Skeletal muscle satellite cell (primary cell): ENCODE measurements around the gene CYP27B1.
"Not testable (repeated sequence)": the region's sequence is repeated elsewhere in the genome, so short reads cannot be mapped to it uniquely, and the experiment has no call there.

Experiments
- H3K27me3 ChIP-seq: 2 replicates; pipeline ENCODE4 v1.7.0; 2013; ENCODE audit warnings: low read length; ENCODE audit not compliant: control insufficient read depth, insufficient read depth
- H3K36me3 ChIP-seq: 2 replicates; pipeline ENCODE4 v1.7.0; 2013; ENCODE audit warnings: mild to moderate bottlenecking, control low read depth, low read length; ENCODE audit not compliant: insufficient read depth
- H3K4me1 ChIP-seq: 2 replicates; pipeline ENCODE4 v1.7.0; 2013; ENCODE audit warnings: low read length; ENCODE audit not compliant: control insufficient read depth, insufficient read depth
- H3K4me2 ChIP-seq: 2 replicates; pipeline ENCODE4 v1.7.0; 2013; ENCODE audit warnings: mild to moderate bottlenecking, low read length
- H3K4me3 ChIP-seq: 2 replicates; pipeline ENCODE4 v1.7.0; 2013; ENCODE audit warnings: low read length
- H3K9ac ChIP-seq: 2 replicates; pipeline ENCODE4 v1.7.0; 2013; ENCODE audit warnings: mild to moderate bottlenecking, low read depth, low read length, moderate library complexity
- H3K9me3 ChIP-seq: replicated peaks from 2 replicates; pipeline ENCODE4 v1.7.0; 2013; ENCODE audit warnings: mild to moderate bottlenecking, control low read depth, low read length

CYP27B1 gene

DNA sequence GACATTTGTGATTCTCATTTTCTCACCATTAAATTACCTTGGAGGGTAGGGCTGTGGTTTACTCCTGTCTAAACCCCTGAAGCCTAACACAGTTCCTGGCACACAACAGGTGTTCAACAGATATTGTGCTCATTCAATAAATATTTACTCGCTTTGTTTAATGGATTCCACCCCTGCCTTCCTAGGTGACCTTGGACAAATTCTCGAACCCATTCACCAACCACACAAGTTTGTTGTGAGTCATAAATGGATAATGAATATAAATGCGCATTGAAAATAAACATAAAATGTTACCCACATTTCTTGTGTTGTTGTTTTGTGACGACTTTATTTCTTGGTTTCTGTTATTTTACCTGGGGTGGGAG is 15.3 kb upstream of the CYP27B1 start:
- Histone ChIP-seq H3K4me2 (peak overlapping the region; percentile 20), H3K4me3 (no peak overlapping the region), H3K36me3 (peaks cover 29% of the 10 kb centered on the region), H3K9ac (no peak overlapping the region), H3K4me1 (peaks cover 3% of the 10 kb centered on the region), H3K27me3 (no peaks in the 10 kb centered on the region), H3K9me3 (no peaks in the 10 kb centered on the region)

DNA sequence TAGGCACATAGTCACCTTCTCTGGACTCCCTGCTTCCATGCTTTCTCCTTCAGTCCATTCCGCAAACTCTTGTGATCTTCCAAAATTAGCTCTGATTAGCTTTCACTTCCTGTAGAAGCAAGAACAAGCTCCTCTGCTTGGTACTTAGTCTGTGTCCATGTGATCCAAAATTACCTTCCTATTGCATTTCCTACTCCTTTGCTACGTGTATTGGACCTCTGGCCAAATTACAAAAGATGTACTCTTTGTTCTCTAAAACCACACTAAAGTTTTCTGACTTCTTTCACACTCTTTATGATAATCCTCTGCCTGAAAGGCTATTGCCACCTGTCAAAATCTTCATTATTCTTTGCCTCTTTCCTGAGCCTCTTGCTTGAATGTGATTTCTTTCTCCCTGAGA is 14.9 kb upstream of the CYP27B1 start:
- no peak overlapping the region for H3K4me3 ChIP-seq
- H3K36me3 ChIP-seq: peaks cover 25% of the 10 kb centered on the region
- no peak overlapping the region for H3K9ac ChIP-seq
- H3K4me1 ChIP-seq: peaks cover 3% of the 10 kb centered on the region
- no peaks in the 10 kb centered on the region for H3K9me3 ChIP-seq
- no peak overlapping the region for H3K4me2 ChIP-seq
- H3K27me3 ChIP-seq: no peaks in the 10 kb centered on the region

DNA sequence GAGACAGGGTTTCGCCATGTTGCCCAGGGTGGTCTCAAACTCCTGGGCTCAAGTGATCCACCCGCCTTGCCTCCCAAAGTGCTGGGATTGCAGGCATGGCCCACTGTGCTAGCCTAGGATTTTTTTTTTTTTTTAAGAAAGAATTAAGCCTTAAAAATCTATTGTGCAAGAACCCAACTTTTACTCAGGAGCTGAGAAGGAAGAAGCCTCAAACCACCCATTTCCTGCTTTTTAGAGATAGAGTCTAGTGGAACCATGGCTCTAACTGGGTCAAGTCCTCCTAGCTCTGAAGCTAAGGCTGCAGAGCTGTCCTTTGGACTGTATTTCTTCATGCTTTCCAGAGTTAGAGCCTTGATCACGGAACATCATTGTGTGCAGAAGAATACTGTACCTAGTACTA is 14.4 kb upstream of the CYP27B1 start:
- Histone ChIP-seq H3K9me3 (no peaks in the 10 kb centered on the region), H3K4me3 (no peak overlapping the region), H3K36me3 (peaks cover 19% of the 10 kb centered on the region), H3K4me2 (no peak overlapping the region), H3K27me3 (no peaks in the 10 kb centered on the region), H3K4me1 (peaks cover 3% of the 10 kb centered on the region), H3K9ac (no peak overlapping the region)

DNA sequence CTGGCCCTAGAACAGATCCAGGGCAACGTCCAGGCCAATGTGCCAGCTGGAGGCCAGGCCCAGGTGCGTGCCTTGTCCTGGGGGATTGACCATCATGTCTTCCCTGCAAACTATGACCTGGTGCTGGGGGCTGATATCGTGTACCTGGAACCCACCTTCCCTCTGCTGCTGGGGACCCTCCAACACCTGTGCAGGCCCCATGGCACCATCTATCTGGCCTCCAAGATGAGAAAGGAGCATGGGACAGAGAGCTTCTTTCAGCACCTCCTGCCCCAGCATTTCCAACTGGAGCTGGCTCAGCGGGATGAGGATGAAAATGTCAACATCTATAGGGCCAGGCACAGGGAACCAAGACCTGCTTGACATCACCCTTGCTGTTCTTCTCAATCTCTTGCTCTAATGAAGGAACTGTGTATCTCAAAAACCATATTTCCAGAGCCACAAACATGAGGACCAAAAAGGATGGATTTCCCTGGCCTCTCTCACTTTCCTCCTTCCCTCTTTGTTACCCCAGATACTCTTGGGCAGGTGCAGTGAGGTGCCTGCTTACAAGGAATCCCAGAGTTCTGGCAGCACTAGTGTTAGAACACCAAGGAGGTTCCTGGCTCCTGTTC is 13.5 kb upstream of the CYP27B1 start:
- no peak overlapping the region for H3K9ac ChIP-seq
- no peaks in the 10 kb centered on the region for H3K9me3 ChIP-seq
- peaks cover 3% of the 10 kb centered on the region for H3K4me1 ChIP-seq
- H3K36me3 ChIP-seq: peaks cover 11% of the 10 kb centered on the region
- H3K27me3 ChIP-seq: no peaks in the 10 kb centered on the region
- no peak overlapping the region for H3K4me3 ChIP-seq
- no peak overlapping the region for H3K4me2 ChIP-seq

DNA sequence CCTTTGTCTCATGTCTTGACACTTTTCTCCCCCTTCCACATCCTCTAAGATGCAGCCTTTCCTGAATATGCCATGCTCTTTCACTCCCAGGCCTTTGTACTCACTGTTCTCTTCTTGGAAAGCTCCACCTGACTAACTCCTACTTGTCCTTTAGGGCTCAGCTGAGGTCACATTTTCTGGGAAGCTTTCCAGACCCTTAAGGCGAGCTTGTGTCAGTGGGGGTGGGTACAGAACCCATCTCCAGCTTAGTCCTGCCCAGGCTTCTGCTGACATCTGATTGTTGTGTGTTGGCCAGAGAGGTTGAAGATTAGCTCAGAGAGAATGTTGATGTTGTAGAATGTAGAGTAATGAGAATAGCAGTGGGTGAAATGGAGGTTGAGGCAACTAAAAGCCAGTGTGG is 12.9 kb upstream of the CYP27B1 start:
- Histone ChIP-seq H3K4me3 (no peak overlapping the region), H3K27me3 (no peaks in the 10 kb centered on the region), H3K36me3 (peaks cover 10% of the 10 kb centered on the region), H3K4me1 (peaks cover 3% of the 10 kb centered on the region), H3K4me2 (no peak overlapping the region), H3K9ac (no peak overlapping the region), H3K9me3 (no peaks in the 10 kb centered on the region)

DNA sequence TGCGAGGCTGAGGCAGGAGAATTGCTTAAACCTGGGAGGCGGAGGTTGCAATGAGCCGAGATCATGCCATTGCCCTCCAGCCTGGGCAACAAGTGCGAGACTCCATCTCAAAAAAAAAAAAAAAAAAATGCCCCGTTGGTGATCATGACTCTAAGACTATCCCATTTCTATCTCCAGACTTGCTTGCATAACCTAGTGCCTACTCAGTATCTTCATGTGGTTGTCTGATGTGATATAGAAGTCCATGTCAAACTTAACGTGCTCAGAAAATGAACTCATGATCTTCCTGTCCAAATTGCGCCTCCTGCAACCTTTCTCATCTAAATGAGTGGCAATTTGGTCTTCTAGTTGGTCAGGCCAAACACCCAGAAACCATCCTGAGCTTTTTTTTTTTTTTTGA is 11.0 kb upstream of the CYP27B1 start:
- H3K4me2 ChIP-seq: no peak overlapping the region
- no peaks in the 10 kb centered on the region for H3K9me3 ChIP-seq
- H3K9ac ChIP-seq: no peak overlapping the region
- H3K27me3 ChIP-seq: no peaks in the 10 kb centered on the region
- no peak overlapping the region for H3K4me3 ChIP-seq
- no peaks in the 10 kb centered on the region for H3K4me1 ChIP-seq
- peaks cover 10% of the 10 kb centered on the region for H3K36me3 ChIP-seq

DNA sequence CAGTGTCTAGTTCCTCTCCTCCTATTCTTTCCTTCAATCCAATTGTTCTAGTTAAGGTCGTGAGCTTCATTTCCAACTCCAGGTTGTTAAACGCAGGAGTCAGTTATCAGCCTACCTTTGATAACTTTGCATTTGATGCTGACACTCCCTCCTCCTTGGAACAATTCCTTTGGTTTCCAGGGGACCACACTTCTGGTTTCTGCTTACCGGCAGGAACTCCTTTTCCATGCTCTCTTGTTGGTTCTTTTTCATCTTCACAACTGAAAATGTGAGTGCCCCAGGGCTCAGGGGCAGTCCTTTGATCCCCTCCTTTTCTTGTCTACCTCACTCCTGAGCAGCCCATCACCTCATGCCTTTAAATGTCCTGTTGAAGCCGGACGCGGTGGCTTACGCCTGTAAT is 10.5 kb upstream of the CYP27B1 start:
- H3K4me1 ChIP-seq: no peaks in the 10 kb centered on the region
- no peaks in the 10 kb centered on the region for H3K27me3 ChIP-seq
- no peak overlapping the region for H3K4me3 ChIP-seq
- peaks cover 10% of the 10 kb centered on the region for H3K36me3 ChIP-seq
- H3K9ac ChIP-seq: no peak overlapping the region
- no peak overlapping the region for H3K4me2 ChIP-seq
- H3K9me3 ChIP-seq: no peaks in the 10 kb centered on the region

DNA sequence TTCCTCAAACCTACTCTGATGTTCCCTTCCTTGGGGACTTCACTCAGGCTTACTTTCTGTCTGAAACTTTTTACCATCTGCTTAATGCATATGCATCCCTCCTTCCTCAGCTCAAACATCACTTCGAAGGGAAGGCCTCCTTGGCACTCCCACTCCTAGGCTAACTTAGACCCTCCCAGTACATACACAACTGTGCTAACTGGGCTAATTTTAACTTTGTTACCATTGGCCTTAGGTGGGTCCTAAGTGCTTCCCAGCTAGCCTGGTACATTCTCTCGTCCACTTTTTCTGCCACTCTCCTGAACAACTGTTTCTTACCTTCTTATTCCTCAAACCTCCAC is 9.3 kb upstream of the CYP27B1 start:
- Histone ChIP-seq H3K9me3 (no peaks in the 10 kb centered on the region), H3K4me1 (peaks cover 3% of the 10 kb centered on the region)

DNA sequence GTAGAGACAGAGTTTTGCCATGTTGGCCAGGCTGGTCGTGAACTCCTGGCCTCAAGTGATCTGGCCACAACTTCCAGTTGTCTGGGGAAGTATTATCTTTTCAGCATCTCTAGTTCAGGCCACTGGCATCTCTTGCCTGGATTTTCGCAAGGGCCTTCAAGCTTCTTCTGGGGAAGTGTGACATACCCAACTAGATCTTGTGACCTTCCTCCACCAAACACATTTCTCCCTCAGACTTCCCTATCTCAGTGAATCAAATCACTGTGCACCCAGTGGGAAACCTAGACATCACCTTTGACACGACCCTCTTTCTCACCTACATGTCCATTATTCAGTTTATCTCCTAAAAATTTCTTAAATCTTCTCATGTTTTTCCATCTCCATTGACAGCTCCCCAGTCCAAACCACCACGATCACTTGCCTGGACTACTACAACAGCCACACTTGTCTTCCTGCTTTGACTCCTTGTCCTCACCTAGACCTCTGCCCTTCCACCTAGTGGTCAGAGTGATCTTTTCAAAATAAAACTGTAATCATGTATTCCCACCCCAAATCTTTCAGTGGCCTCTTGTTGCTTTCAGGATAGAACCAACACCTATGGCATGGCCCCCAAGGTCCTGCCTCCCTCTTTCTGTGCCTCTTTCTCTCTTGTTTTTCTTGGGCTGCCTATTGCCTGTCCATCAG is 8.8 kb upstream of the CYP27B1 start:
- no peaks in the 10 kb centered on the region for H3K27me3 ChIP-seq
- peaks cover 13% of the 10 kb centered on the region for H3K36me3 ChIP-seq
- no peak overlapping the region for H3K4me3 ChIP-seq
- H3K4me1 ChIP-seq: peaks cover 8% of the 10 kb centered on the region
- H3K9ac ChIP-seq: no peak overlapping the region
- no peaks in the 10 kb centered on the region for H3K9me3 ChIP-seq
- no peak overlapping the region for H3K4me2 ChIP-seq

More for the DNA sequence above, 9.3 kb upstream of the CYP27B1 start:
- no peak overlapping the region for H3K4me2 ChIP-seq
- H3K27me3 ChIP-seq: no peaks in the 10 kb centered on the region
- no peak overlapping the region for H3K9ac ChIP-seq
- H3K4me3 ChIP-seq: no peak overlapping the region
- peaks cover 10% of the 10 kb centered on the region for H3K36me3 ChIP-seq

DNA sequence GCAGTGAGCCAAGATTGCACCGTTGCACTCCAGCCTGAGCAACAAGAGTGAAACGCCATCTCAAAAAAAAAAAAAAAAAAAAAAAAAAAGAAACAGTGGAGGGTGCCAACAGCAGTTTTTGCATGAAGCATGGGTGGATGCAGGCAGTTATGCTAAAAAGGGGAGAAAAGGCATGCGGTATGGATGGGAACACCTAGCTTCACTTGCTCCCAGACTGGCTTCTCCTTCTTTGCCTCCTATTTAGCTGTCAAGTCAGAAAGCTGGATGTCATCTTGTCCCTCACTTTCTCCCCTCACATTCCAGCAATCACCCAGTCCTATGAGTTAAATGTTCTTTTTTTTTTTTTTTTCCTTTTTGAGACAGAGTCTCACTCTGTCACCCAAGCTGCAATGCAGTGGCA is 8.2 kb upstream of the CYP27B1 start:
- Histone ChIP-seq H3K4me2 (no peak overlapping the region), H3K36me3 (peaks cover 9% of the 10 kb centered on the region), H3K4me3 (no peak overlapping the region), H3K9me3 (no peaks in the 10 kb centered on the region), H3K4me1 (peaks cover 8% of the 10 kb centered on the region), H3K27me3 (no peaks in the 10 kb centered on the region), H3K9ac (no peak overlapping the region)

DNA sequence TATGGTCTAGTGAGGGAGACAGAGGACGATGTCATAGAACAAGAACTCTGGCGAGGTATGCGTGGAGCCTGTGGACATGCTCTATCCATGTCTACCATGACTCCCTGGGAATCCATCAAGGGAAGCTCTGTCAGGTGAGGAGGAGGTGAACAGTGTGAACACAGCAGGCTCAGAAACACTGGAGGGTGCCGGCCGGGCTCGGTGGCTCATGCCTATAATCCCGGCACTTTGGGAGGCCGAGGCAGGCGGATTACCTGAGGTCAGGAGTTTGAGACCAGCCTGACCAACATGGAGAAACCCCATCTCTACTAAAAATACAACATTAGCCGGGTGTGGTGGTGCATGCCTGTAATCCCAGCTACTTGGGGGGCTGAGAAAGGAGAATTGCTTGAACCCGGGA is 7.8 kb upstream of the CYP27B1 start:
- not testable (repeated sequence) for H3K4me1 ChIP-seq, H3K4me3 ChIP-seq, H3K9ac ChIP-seq, H3K9me3 ChIP-seq, H3K4me2 ChIP-seq, H3K27me3 ChIP-seq
- peaks cover 10% of the 10 kb centered on the region for H3K36me3 ChIP-seq
